ENCODE measurements around the gene LSM4.

The LSM4 gene

DNA sequence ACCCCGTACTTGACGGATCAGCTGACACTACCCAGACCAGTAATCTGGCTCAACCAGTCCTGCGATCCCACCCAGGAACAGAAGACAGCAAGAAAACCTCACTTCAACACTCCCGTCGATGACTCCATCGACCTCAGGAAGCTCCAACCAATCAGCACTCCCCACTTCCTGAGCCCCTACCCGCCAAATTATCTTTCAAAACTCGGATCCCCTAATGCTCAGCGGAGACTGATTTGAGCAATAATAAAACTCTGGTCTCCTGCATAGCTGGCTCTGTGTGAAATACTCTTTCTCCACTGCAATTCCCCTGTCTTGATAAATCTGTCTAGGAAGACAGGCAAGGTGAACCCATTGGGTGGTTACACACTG lies 1.2 kb downstream of the LSM4 start:
- DNase-seq (ENCODE audit: low read depth), result peak; percentile 29
- TF ChIP-seq CTCF (IDR thresholded peaks at IDR 0.05; ENCODE audit: low read length, missing control alignments), result no peak
- peak overlapping the region; percentile 83 for H3K4me3 ChIP-seq (replicated peaks; ENCODE audit: low read depth, low read length)

DNA sequence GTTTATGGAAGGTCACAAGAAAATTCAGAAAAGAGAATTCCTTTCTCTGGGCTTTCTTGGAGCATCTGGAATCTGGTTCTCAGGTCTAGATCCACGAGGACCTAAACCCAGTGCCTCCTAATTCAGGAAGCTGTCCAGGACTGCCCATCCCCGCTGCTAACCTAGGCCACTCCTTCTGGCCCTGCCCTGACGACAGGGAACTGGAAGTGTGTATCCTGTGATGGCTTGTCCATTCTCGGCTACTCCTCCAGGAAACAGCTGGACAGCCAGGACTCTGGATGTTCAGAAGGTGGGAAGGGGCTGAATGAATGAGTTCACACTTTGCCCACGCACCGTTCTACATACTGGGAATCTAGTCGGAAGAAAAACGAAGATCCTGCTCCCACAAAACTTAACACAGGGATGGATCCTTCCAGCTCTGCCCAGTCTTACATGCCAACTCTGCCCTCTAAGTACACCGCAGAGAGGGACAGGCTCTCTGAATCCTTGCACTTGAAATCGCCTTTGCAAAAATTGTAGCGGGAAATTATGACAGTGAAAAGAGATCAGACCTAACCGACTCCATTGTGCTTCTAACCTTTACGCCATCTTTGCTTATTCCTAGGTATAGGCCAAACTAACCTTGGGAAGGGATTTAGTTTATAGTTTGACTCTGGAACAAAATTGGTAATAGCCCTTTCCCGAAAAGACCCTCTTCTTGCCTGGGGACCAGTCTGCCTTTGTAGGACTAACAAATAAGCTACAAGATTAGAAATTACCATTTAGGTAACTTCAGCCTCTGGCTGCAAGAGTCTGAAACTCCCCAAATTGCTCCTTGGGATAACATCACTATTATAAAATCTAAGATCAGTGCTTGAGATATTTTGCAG lies 1.8 kb downstream of the LSM4 start:
- no peak for TF ChIP-seq CTCF (IDR thresholded peaks at IDR 0.05; ENCODE audit: low read length, missing control alignments)
- no peak overlapping the region for H3K4me3 ChIP-seq (replicated peaks; ENCODE audit: low read depth, low read length)
- no peak for DNase-seq (ENCODE audit: low read depth)

DNA sequence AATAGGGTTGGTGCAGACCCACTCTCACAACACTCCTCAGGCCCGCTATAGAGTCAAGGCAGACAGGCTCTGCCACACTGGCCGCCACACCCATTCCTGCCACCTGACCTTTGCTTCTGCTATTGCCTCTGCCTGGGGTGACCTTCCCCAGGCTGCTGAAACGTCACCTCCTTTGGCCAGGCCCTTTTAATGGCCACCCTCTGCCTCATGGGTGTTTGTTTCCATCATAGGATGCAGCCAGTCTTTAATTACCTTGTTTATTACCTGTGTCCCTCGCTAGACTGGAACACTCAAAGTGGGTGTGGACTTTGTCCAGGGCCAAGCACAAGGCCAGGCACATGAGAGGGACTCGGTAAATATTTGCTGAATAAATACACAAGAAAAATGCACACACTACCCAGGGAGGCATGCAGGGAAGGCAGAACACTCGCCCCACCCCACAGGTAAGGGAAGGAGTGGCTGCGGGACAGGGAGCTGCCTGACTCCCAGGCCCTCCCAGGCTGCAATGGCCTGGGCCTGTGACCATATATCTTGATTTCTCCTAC lies 3.2 kb downstream of the LSM4 start:
- no peak overlapping the region for H3K4me3 ChIP-seq (replicated peaks; ENCODE audit: low read depth, low read length)
- no peak for DNase-seq (ENCODE audit: low read depth)
- no peak for TF ChIP-seq CTCF (IDR thresholded peaks at IDR 0.05; ENCODE audit: low read length, missing control alignments)

- H3K4me3 ChIP-seq (replicated peaks; ENCODE audit: low read depth, low read length), result no peak overlapping the region
- DNase-seq (ENCODE audit: low read depth), result no peak
- no peak for TF ChIP-seq CTCF (IDR thresholded peaks at IDR 0.05; ENCODE audit: low read length, missing control alignments)
Observed at GRCh38 chr19:18317961-18318800, 4.7 kb downstream of the LSM4 start.

DNA sequence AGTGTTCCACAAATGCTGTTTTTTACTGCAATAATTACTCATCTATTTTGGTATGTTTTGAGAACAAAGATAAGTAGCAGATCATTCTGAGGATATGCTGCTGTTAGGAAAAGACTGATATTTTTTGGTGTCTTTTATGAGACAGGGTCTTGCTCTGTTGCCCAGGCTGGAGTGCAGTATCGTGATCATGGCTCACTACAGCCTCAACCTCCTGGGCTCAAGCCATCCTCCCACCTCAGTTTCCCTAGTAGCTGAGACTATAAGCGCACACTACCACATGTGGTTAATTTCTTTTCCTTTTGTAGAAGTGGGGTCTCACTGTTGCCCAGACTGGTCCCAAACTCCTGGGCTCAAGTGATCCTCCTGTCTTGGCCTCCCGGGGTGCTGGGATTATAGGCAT lies 9.5 kb downstream of the LSM4 start:
- H3K4me3 ChIP-seq (replicated peaks; ENCODE audit: low read depth, low read length), result no peak overlapping the region
- TF ChIP-seq CTCF (IDR thresholded peaks at IDR 0.05; ENCODE audit: low read length, missing control alignments), result no peak
- no peak for DNase-seq (ENCODE audit: low read depth)

GRCh38 chr19:18312092-18312534 lies 10.8 kb downstream of the LSM4 start:
- DNase-seq (ENCODE audit: low read depth), result no peak
- no peak for TF ChIP-seq CTCF (IDR thresholded peaks at IDR 0.05; ENCODE audit: low read length, missing control alignments)
- H3K4me3 ChIP-seq (replicated peaks; ENCODE audit: low read depth, low read length), result no peak overlapping the region
